ENCODE measurements around the gene ENPP6.

GRCh38 chr4:184200296-184200695 is 17.4 kb downstream of the ENPP6 start:
- TF ChIP-seq POLR2A (IDR thresholded peaks at IDR 0.05) (no peak), POLR2AphosphoS5 (IDR thresholded peaks at IDR 0.05) (no peak)
- TF ChIP-seq, protein P1, sequence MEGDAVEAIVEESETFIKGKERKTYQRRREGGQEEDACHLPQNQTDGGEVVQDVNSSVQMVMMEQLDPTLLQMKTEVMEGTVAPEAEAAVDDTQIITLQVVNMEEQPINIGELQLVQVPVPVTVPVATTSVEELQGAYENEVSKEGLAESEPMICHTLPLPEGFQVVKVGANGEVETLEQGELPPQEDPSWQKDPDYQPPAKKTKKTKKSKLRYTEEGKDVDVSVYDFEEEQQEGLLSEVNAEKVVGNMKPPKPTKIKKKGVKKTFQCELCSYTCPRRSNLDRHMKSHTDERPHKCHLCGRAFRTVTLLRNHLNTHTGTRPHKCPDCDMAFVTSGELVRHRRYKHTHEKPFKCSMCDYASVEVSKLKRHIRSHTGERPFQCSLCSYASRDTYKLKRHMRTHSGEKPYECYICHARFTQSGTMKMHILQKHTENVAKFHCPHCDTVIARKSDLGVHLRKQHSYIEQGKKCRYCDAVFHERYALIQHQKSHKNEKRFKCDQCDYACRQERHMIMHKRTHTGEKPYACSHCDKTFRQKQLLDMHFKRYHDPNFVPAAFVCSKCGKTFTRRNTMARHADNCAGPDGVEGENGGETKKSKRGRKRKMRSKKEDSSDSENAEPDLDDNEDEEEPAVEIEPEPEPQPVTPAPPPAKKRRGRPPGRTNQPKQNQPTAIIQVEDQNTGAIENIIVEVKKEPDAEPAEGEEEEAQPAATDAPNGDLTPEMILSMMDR (IDR thresholded peaks at IDR 0.05): no peak

Data from upper lobe of left lung (tissue), 4 donors.